ENCODE measurements around the gene MED23.

The MED23 gene

GRCh38 chr6:131523988-131524673 lies 103.9 kb downstream of the MED23 start:
- H3K4me3 ChIP-seq (ENCODE audit: low read depth, low read length), result no peak overlapping the region
- TF ChIP-seq, protein P1, sequence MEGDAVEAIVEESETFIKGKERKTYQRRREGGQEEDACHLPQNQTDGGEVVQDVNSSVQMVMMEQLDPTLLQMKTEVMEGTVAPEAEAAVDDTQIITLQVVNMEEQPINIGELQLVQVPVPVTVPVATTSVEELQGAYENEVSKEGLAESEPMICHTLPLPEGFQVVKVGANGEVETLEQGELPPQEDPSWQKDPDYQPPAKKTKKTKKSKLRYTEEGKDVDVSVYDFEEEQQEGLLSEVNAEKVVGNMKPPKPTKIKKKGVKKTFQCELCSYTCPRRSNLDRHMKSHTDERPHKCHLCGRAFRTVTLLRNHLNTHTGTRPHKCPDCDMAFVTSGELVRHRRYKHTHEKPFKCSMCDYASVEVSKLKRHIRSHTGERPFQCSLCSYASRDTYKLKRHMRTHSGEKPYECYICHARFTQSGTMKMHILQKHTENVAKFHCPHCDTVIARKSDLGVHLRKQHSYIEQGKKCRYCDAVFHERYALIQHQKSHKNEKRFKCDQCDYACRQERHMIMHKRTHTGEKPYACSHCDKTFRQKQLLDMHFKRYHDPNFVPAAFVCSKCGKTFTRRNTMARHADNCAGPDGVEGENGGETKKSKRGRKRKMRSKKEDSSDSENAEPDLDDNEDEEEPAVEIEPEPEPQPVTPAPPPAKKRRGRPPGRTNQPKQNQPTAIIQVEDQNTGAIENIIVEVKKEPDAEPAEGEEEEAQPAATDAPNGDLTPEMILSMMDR (IDR thresholded peaks at IDR 0.05; ENCODE audit: low read depth, low read length, missing control alignments), result no peak
- no peak for DNase-seq (ENCODE audit: low read depth)
